Astrocyte of the spinal cord (primary cell): ENCODE results near the gene SENP1.

Experiments used
- DNase-seq: peaks from one replicate; pipeline ENCODE4 v3.0.0; 2011; ENCODE audit warnings: low read depth, low spot score
- H3K4me3 ChIP-seq: 2 replicates; pipeline ENCODE4 v1.5.1; 2011; ENCODE audit warnings: low read depth, mild to moderate bottlenecking, low read length, moderate library complexity
- in situ Hi-C: cut with HindIII; loops from 2 replicates; pipeline ENCODE4 v1.10.0; 2017; ENCODE audit warnings: low sequenced_read_pairs
- TF ChIP-seq, protein P1 (sequence below): IDR thresholded peaks from 2 replicates; pipeline ENCODE4 v1.5.1; 2012; ENCODE audit warnings: low read depth, mild to moderate bottlenecking, low read length, inconsistent platforms

The SENP1 gene

DNA sequence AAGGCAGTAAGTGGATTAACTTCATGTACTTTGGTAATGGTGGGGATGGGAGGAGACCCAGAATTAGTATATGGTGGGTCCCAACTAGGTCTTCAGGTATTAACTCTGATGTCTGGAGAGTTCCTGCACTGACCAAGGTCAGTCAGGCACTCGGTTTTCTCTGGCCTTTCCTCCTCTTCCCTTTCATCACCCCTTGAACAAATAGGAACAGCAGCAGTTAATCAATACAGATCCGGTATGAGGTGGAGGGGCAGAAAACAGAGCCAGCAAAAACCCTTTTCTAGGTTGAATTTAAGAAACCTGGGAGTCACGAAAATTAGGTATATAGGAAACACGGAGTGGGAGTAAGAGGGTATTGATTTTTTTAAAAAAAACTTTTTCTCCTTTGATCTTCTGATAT lies 17.3 kb upstream of the SENP1 start:
- TF ChIP-seq, protein P1, sequence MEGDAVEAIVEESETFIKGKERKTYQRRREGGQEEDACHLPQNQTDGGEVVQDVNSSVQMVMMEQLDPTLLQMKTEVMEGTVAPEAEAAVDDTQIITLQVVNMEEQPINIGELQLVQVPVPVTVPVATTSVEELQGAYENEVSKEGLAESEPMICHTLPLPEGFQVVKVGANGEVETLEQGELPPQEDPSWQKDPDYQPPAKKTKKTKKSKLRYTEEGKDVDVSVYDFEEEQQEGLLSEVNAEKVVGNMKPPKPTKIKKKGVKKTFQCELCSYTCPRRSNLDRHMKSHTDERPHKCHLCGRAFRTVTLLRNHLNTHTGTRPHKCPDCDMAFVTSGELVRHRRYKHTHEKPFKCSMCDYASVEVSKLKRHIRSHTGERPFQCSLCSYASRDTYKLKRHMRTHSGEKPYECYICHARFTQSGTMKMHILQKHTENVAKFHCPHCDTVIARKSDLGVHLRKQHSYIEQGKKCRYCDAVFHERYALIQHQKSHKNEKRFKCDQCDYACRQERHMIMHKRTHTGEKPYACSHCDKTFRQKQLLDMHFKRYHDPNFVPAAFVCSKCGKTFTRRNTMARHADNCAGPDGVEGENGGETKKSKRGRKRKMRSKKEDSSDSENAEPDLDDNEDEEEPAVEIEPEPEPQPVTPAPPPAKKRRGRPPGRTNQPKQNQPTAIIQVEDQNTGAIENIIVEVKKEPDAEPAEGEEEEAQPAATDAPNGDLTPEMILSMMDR, result no peak
- H3K4me3 ChIP-seq, result no peak overlapping the region
- in situ Hi-C loops, result no loop called here
- DNase-seq, result no peak

DNA sequence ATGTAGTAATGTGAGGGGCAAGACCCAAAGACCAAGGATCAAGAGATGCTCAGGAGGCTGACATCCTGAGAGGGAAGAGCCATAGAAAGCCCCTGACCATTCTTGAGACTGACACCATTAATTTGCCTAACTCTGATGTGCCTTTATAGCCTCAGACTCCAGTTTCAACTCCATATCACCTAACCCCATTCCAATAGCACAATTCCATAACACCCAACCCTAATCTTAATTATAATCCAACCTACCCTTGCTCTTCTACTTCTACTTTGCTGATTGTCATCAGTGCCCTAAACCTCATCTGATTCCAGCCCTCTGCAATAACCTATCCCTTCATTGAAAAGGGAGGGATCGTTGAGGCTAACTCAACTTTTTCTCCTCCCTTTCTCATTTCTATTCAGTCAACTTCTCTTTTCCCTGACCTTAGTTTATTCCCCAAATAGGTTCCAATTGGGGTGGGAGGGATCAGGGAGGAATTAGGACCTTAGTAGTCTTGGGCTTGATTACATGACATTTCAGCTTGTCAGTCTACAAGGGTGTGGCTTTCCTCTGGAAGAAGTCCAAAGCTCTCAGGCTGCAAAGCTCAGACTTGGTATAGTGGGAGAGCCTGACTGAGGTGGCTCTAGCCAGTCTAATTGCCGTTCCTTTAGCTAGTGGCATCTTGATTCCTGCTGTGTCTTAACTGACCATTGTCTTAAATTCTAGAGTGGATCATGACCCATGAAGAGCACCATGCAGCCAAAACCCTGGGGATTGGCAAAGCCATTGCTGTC lies 16.4 kb upstream of the SENP1 start:
- TF ChIP-seq, protein P1, result no peak
- in situ Hi-C loops, result no loop called here

DNA sequence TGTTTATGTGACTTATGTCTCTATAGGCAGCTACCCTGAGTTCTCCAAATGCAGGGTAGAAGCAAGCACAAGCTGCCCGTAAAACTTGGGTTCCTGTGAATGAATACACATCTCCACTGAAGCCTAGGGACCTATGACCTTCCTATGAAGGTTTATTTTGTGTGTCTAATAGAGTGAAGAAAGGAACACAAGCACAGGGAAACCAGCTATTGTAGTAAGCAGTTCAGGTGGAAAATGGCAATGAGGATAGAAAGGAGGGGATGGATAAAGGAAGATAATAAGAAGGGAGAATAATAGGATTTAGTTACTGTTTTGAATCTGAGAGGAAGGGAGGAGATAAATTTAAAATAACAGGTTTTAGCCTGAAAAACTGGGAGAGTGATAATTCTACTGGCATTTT lies 15.6 kb upstream of the SENP1 start:
- in situ Hi-C loops, result no loop called here
- TF ChIP-seq, protein P1, result no peak
- no peak for DNase-seq
- no peak overlapping the region for H3K4me3 ChIP-seq

More for the DNA sequence above, 16.4 kb upstream of the SENP1 start:
- H3K4me3 ChIP-seq, result no peak overlapping the region
- no peak for DNase-seq

GRCh38 chr12:48119834-48120195 lies 13.9 kb upstream of the SENP1 start:
- DNase-seq, result no peak
- H3K4me3 ChIP-seq, result peak overlapping the region; percentile 90
- in situ Hi-C loops, result no loop called here
- TF ChIP-seq, protein P1, result no peak

- peak within 1 kb of the TSS; percentile 90 for H3K4me3 ChIP-seq
- TF ChIP-seq, protein P1, result no peak
- peak; percentile 92 for DNase-seq
- in situ Hi-C loops, result no loop called here
Measured at GRCh38 chr12:48119078-48119833, 13.4 kb upstream of the SENP1 start, which contains the start of gene PFKM. Gene PFKM (plus strand): TSS chr12:48119364. CDS start chr12:48122775, 3,411 bp downstream.

GRCh38 chr12:48118284-48118871 lies 12.5 kb upstream of the SENP1 start:
- TF ChIP-seq, protein P1, result no peak
- H3K4me3 ChIP-seq, result peak overlapping the region; percentile 90
- no peak for DNase-seq
- in situ Hi-C loops, result no loop called here
